ENCODE measurements around the gene FARP1.

GRCh38 chr13:98487016-98487415 lies 344.1 kb downstream of the FARP1 start:
- no peak for TF ChIP-seq GATA2 (IDR thresholded peaks at IDR 0.05; ENCODE audit: low read depth, low read length)
- TF ChIP-seq GATA3 (IDR thresholded peaks at IDR 0.05; ENCODE audit: low read depth, low read length): no peak

Measured in SH-SY5Y (cell line).